ENCODE results near the gene ZNF595.
"Not testable (repeated sequence)": the region's sequence is repeated elsewhere in the genome, so short reads cannot be mapped to it uniquely, and the experiment has no call there.

DNA sequence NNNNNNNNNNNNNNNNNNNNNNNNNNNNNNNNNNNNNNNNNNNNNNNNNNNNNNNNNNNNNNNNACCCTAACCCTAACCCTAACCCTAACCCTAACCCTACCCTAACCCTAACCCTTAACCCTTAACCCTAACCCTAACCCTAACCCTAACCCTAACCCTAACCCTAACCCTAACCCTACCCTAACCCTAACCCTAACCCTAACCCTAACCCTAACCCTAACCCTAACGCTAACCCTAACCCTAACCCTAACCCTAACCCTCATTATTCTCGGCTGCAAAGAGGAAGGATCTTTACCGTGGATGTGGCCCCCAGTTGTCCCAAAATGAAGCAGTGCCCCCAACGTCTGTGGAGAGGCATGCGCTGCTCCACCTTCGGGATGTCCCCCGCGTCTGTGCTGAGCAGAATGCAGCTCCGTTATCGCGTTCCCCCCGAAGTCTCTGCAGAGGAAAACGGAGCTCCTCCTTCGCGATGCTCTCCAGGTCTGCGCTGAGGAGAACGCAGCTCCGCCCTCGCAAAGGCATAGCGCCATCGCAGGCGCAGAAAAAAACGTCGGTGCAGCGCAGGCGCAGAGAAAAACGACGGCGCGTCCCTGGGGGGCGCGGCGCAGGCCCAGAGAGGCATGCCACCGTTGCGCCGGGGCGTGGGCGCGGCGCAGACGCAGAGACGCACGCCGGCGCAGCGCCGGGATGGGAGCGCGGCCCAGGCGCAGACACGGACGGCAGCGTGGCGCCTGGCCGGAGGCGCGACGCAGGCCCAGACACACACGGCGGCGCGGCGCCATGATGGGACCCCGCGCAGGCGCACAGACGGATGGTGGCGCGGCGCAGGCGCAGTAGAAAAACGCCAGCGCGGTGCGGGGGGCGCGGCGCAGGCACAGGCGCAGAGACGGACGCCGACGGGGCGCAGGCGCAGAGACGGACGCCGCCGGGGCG, 42.9 kb upstream of the ZNF595 start:
- not testable (repeated sequence) for TF ChIP-seq CTCF (IDR thresholded peaks at IDR 0.05); EZH2 (IDR thresholded peaks at IDR 0.05; ENCODE audit: borderline replicate concordance, insufficient read depth, low read depth, low read length, poor library complexity, severe bottlenecking)
